ENCODE results near the gene TMEM62.
"Not testable (repeated sequence)": the region's sequence is repeated elsewhere in the genome, so short reads cannot be mapped to it uniquely, and the experiment has no call there.

Gene TMEM62

DNA sequence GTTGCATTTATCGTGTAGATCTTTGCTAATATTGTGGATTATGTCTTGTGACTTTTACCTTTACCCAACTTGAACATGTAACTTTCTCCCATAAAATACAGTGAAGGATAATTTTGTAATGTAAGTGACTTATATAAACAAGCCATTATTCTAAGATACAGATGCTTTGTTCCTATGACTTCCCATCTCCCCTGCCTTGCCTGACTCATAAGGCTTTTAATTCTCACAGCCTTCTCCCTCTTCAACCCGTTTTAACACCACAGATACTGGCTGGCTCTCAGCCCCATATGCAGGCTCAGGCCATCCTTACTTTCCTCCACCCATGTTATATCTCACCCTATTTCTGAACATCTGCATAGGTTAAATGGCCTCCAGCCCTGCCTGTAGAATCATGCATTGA is 55.9 kb downstream of the TMEM62 start:
- no peak for DNase-seq (ENCODE audit: insufficient read length, low spot score)
- TF ChIP-seq TAF1 (IDR thresholded peaks at IDR 0.05; ENCODE audit: low read depth, low read length), result no peak
- TF ChIP-seq PAX5 (IDR thresholded peaks at IDR 0.05; ENCODE audit: insufficient read depth, low read length, severe bottlenecking), result no peak
- TF ChIP-seq SPI1 (IDR thresholded peaks at IDR 0.05; ENCODE audit: low read depth, low read length), result no peak
- no peak for TF ChIP-seq POLR2AphosphoS5 (IDR thresholded peaks at IDR 0.05; ENCODE audit: low read depth, low read length)
- no peak for TF ChIP-seq POLR2A (IDR thresholded peaks at IDR 0.05; ENCODE audit: low read depth, low read length)
- no peak for FAIRE-seq

DNA sequence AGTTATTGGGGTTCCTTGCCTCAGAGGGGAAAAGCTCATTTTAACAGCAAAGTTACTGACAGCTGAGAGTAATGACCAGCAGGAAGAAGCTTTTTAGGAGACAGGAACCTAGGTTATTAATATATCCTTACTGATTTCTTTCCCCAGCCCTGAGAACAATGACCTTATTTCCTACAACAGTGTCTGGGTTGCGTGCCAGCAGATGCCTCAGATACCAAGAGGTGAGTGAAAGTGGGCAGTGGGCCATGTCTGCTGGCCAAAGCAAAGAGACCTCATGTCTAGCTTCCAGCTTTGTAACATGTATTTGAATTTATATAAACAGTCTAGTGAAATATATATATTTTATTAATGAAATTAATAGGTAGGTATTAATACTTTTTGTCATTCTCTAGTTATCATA is 56.8 kb downstream of the TMEM62 start:
- TF ChIP-seq PAX5 (IDR thresholded peaks at IDR 0.05; ENCODE audit: insufficient read depth, low read length, severe bottlenecking), result no peak
- TF ChIP-seq SPI1 (IDR thresholded peaks at IDR 0.05; ENCODE audit: low read depth, low read length), result no peak
- no peak for TF ChIP-seq POLR2A (IDR thresholded peaks at IDR 0.05; ENCODE audit: low read depth, low read length)
- TF ChIP-seq POLR2AphosphoS5 (IDR thresholded peaks at IDR 0.05; ENCODE audit: low read depth, low read length), result no peak
- TF ChIP-seq POU2F2 (IDR thresholded peaks at IDR 0.05; ENCODE audit: low read depth, low read length), result no peak
- DNase-seq (ENCODE audit: insufficient read length, low spot score) (no peak), FAIRE-seq (no peak)

DNA sequence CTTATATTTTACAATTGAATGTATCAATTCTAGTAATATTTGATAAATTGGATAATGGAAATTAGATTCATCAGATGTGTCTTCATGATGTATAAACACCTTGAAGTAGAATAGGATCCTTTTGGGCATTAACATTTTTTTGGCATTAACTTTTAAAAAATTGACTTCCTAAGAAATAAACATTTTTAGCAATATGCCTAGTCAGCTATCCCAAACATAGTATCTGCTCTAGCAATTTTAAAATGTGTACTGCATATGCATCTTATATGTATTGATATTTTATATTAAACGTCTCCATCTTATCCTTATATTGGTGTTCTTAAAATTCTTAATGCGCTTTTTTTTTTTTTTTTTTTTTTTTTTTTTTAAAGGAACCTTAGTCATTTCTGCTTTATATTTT is 60.3 kb downstream of the TMEM62 start:
- FAIRE-seq, result no peak
- DNase-seq (ENCODE audit: insufficient read length, low spot score), result no peak
- TF ChIP-seq SPI1 (IDR thresholded peaks at IDR 0.05; ENCODE audit: low read depth, low read length) (no peak), PAX5 (IDR thresholded peaks at IDR 0.05; ENCODE audit: insufficient read depth, low read length, severe bottlenecking) (no peak), POLR2AphosphoS5 (IDR thresholded peaks at IDR 0.05; ENCODE audit: low read depth, low read length) (no peak), POLR2A (IDR thresholded peaks at IDR 0.05; ENCODE audit: low read depth, low read length) (no peak), POU2F2 (IDR thresholded peaks at IDR 0.05; ENCODE audit: low read depth, low read length) (no peak), TAF1 (IDR thresholded peaks at IDR 0.05; ENCODE audit: low read depth, low read length) (no peak)

- no peak for TF ChIP-seq POLR2A (IDR thresholded peaks at IDR 0.05; ENCODE audit: low read depth, low read length)
- no peak for TF ChIP-seq POU2F2 (IDR thresholded peaks at IDR 0.05; ENCODE audit: low read depth, low read length)
- no peak for TF ChIP-seq PAX5 (IDR thresholded peaks at IDR 0.05; ENCODE audit: insufficient read depth, low read length, severe bottlenecking)
- TF ChIP-seq SPI1 (IDR thresholded peaks at IDR 0.05; ENCODE audit: low read depth, low read length), result no peak
- no peak for TF ChIP-seq POLR2AphosphoS5 (IDR thresholded peaks at IDR 0.05; ENCODE audit: low read depth, low read length)
- TF ChIP-seq TAF1 (IDR thresholded peaks at IDR 0.05; ENCODE audit: low read depth, low read length), result no peak
- FAIRE-seq (no peak), DNase-seq (ENCODE audit: insufficient read length, low spot score) (no peak)
Observed at GRCh38 chr15:43194795-43195194, 61.4 kb downstream of the TMEM62 start.

GRCh38 chr15:43196760-43197548 is 63.6 kb downstream of the TMEM62 start:
- FAIRE-seq, result no peak
- no peak for DNase-seq (ENCODE audit: insufficient read length, low spot score)
- TF ChIP-seq POU2F2 (IDR thresholded peaks at IDR 0.05; ENCODE audit: low read depth, low read length) (no peak), TAF1 (IDR thresholded peaks at IDR 0.05; ENCODE audit: low read depth, low read length) (no peak), POLR2AphosphoS5 (IDR thresholded peaks at IDR 0.05; ENCODE audit: low read depth, low read length) (no peak), PAX5 (IDR thresholded peaks at IDR 0.05; ENCODE audit: insufficient read depth, low read length, severe bottlenecking) (no peak), SPI1 (IDR thresholded peaks at IDR 0.05; ENCODE audit: low read depth, low read length) (no peak), POLR2A (IDR thresholded peaks at IDR 0.05; ENCODE audit: low read depth, low read length) (no peak)

DNA sequence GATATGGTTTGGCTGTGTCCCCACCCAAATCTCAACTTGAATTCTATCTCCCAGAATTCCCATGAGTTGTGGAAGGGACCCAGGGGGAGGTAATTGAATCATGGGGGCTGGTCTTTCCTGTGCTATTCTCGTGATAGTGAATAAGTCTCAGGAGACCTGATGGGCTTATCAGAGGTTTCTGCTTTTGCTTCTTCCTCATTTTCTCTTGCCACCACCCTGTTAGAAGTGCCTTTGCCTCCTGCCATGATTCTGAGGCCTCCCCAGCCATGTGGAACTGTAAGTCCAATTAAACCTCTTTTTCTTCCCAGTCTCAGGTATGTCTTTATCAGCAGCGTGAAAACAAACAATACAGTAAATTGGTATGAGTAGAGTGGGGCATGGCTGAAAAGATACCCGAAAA is 64.4 kb downstream of the TMEM62 start:
- DNase-seq (ENCODE audit: insufficient read length, low spot score); FAIRE-seq: not testable (repeated sequence)

- not testable (repeated sequence) for FAIRE-seq; DNase-seq (ENCODE audit: insufficient read length, low spot score)
Observed at GRCh38 chr15:43198556-43198955, 65.2 kb downstream of the TMEM62 start.

GRCh38 chr15:43198992-43199391 is 65.6 kb downstream of the TMEM62 start:
- TF ChIP-seq POU2F2 (IDR thresholded peaks at IDR 0.05; ENCODE audit: low read depth, low read length), result no peak
- TF ChIP-seq TAF1 (IDR thresholded peaks at IDR 0.05; ENCODE audit: low read depth, low read length), result no peak
- no peak for TF ChIP-seq SPI1 (IDR thresholded peaks at IDR 0.05; ENCODE audit: low read depth, low read length)
- TF ChIP-seq POLR2A (IDR thresholded peaks at IDR 0.05; ENCODE audit: low read depth, low read length), result no peak
- TF ChIP-seq PAX5 (IDR thresholded peaks at IDR 0.05; ENCODE audit: insufficient read depth, low read length, severe bottlenecking), result no peak
- no peak for TF ChIP-seq POLR2AphosphoS5 (IDR thresholded peaks at IDR 0.05; ENCODE audit: low read depth, low read length)
- FAIRE-seq (no peak), DNase-seq (ENCODE audit: insufficient read length, low spot score) (no peak)

GRCh38 chr15:43199945-43200488 is 66.6 kb downstream of the TMEM62 start:
- no peak for FAIRE-seq
- DNase-seq (ENCODE audit: insufficient read length, low spot score), result no peak
- no peak for TF ChIP-seq POLR2AphosphoS5 (IDR thresholded peaks at IDR 0.05; ENCODE audit: low read depth, low read length)

- FAIRE-seq (peak; percentile 90), DNase-seq (ENCODE audit: insufficient read length, low spot score) (peak; percentile 39)
- no peak for TF ChIP-seq POLR2AphosphoS5 (IDR thresholded peaks at IDR 0.05; ENCODE audit: low read depth, low read length)
- TF ChIP-seq POLR2A (IDR thresholded peaks at IDR 0.05; ENCODE audit: low read depth, low read length), result no peak
- TF ChIP-seq SPI1 (IDR thresholded peaks at IDR 0.05; ENCODE audit: low read depth, low read length), result no peak
- TF ChIP-seq PAX5 (IDR thresholded peaks at IDR 0.05; ENCODE audit: insufficient read depth, low read length, severe bottlenecking), result no peak
- TF ChIP-seq TAF1 (IDR thresholded peaks at IDR 0.05; ENCODE audit: low read depth, low read length), result no peak
- TF ChIP-seq POU2F2 (IDR thresholded peaks at IDR 0.05; ENCODE audit: low read depth, low read length), result no peak
Observed at GRCh38 chr15:43204016-43204901, 70.9 kb downstream of the TMEM62 start.
